B cell (primary cell): ENCODE results near the gene NPM3. TPM values are rescaled to one million over a fixed set of nuclear protein-coding genes. Genes with fewer than 3 reads are reported as not detected.

Experiments used
- ATAC-seq: fragments of 200-7000 bp; cut with Tn5 transposase; one replicate; pipeline ENCODE4 v1.10.0; 2021; ENCODE audit warnings: low read depth, mild to moderate bottlenecking, moderate number of reproducible peaks, moderate library complexity
- CTCF ChIA-PET: fragments of 350-600 bp; sonication (Branson Sonifier 250); formaldehyde crosslinking; loops from one replicate; lab custom pipeline; 2021; ENCODE audit warnings: antibody characterized with exemption, inconsistent platforms; lab: Charles Lee
- POLR2A ChIA-PET: fragments of 350-600 bp; sonication (Branson Sonifier 250); formaldehyde crosslinking; loops from one replicate; lab custom pipeline; 2021; ENCODE audit warnings: antibody characterized with exemption; lab: Charles Lee
- DNase-seq: peaks from one replicate; pipeline ENCODE4 v3.0.0; 2013
- H2AFZ ChIP-seq: 2 replicates; pipeline ENCODE4 v1.6.1; 2012; ENCODE audit warnings: mild to moderate bottlenecking, low read depth, low read length; ENCODE audit not compliant: insufficient read depth, poor library complexity, severe bottlenecking
- H3K27ac ChIP-seq, 2 donors: 1 replicate in 1 of 2; 2 replicates in 1 of 2; pipeline ENCODE4 v1.5.1; 2012 to 2013; ENCODE audit warnings: low read length in 2 of 2, mild to moderate bottlenecking in 2 of 2, moderate library complexity in 1 of 2
- H3K27me3 ChIP-seq, 4 experiments: fragments of 200-600 bp in 1 of 4; sonication (generic) in 1 of 4; replicated peaks in 1 of 4; 1 replicate in 2 of 4; 2 replicates in 2 of 4; pipeline versions ENCODE4 v1.6.1 to v1.7.0; 2013 to 2016; ENCODE audit warnings: low read length in 3 of 4, mild to moderate bottlenecking in 2 of 4, mixed read lengths in 1 of 4, moderate library complexity in 1 of 4; ENCODE audit not compliant: insufficient read depth in 4 of 4, control insufficient read depth in 3 of 4; ENCODE audit errors: control extremely low read depth in 1 of 4
- H3K36me3 ChIP-seq, 2 experiments: replicated peaks in 1 of 2; 1 replicate in 1 of 2; 2 replicates in 1 of 2; pipeline versions ENCODE4 v1.6.1 to v1.7.1; 2013; ENCODE audit warnings: low read length in 1 of 2; ENCODE audit not compliant: insufficient read depth in 2 of 2, control insufficient read depth in 1 of 2; ENCODE audit errors: control extremely low read depth in 1 of 2, extremely low read depth in 1 of 2
- H3K4me1 ChIP-seq, 2 donors: fragments of 200-600 bp in 1 of 2; sonication (generic) in 1 of 2; 1 replicate in 1 of 2; 2 replicates in 1 of 2; pipeline versions ENCODE4 v1.5.1 to v1.6.1; 2013 to 2017; ENCODE audit warnings: low read length in 2 of 2; ENCODE audit not compliant: control insufficient read depth in 2 of 2, insufficient read depth in 2 of 2
- H3K4me2 ChIP-seq: replicated peaks from 2 replicates; pipeline ENCODE3; 2012; ENCODE audit warnings: mild to moderate bottlenecking, low read depth, low read length; ENCODE audit not compliant: poor library complexity, severe bottlenecking
- H3K4me3 ChIP-seq, 5 experiments: fragments of 200-600 bp in 1 of 5; sonication (generic) in 1 of 5; 1 replicate in 3 of 5; 2 replicates in 2 of 5; pipeline versions ENCODE4 v1.5.1 to v1.7.0; 2011 to 2016; ENCODE audit warnings: low read length in 4 of 5, mild to moderate bottlenecking in 4 of 5, low read depth in 2 of 5, control low read depth in 1 of 5, moderate library complexity in 1 of 5; ENCODE audit not compliant: insufficient read depth in 1 of 5; ENCODE audit errors: control extremely low read depth in 1 of 5, extremely low read depth in 1 of 5
- H3K79me2 ChIP-seq: fragments of 200-600 bp; sonication (generic); one replicate; pipeline ENCODE4 v1.6.0; 2016; ENCODE audit warnings: low read length; ENCODE audit not compliant: control insufficient read depth, insufficient read depth
- H3K9ac ChIP-seq: fragments of 200-600 bp; sonication (generic); 2 replicates; pipeline ENCODE4 v1.6.1; 2017; ENCODE audit warnings: mild to moderate bottlenecking, low read length, moderate library complexity
- H3K9me3 ChIP-seq, 3 donors: one replicate each; pipeline versions ENCODE4 v1.6.1 to v1.7.1; 2013; ENCODE audit warnings: low read length in 2 of 3; ENCODE audit not compliant: control insufficient read depth in 2 of 3, insufficient read depth in 1 of 3; ENCODE audit errors: control extremely low read depth in 1 of 3
- H4K20me1 ChIP-seq: 2 replicates; pipeline ENCODE4 v1.6.0; 2012; ENCODE audit warnings: mild to moderate bottlenecking, low read length; ENCODE audit not compliant: insufficient read depth, control insufficient read depth, poor library complexity, severe bottlenecking
- H3K27ac Mint-ChIP-seq: one replicate; pipeline ENCODE4 v1.8.0; 2021; ENCODE audit warnings: mixed read lengths
- H3K27me3 Mint-ChIP-seq: one replicate; pipeline ENCODE4 v1.8.0; 2021; ENCODE audit warnings: mixed read lengths
- H3K4me1 Mint-ChIP-seq: one replicate; pipeline ENCODE4 v1.8.0; 2021; ENCODE audit warnings: mixed read lengths
- H3K4me3 Mint-ChIP-seq: one replicate; pipeline ENCODE4 v1.8.0; 2021; ENCODE audit warnings: mixed read lengths
- H3K9me3 Mint-ChIP-seq: one replicate; pipeline ENCODE4 v1.8.0; 2022; ENCODE audit warnings: mixed read lengths; ENCODE audit not compliant: insufficient read depth
- CTCF ChIP-seq: fragments of 200-600 bp; IDR thresholded peaks from one replicate; pipeline ENCODE4 v1.8.0; 2022; ENCODE audit warnings: antibody characterized with exemption, mild to moderate bottlenecking
- EZH2 ChIP-seq: IDR thresholded peaks from 2 replicates; pipeline ENCODE4 v1.6.1; 2012; ENCODE audit warnings: borderline replicate concordance, low read depth, mild to moderate bottlenecking, moderate library complexity, low read length; ENCODE audit not compliant: insufficient read depth, poor library complexity, severe bottlenecking
- WGBS: methylation state at CpG from one replicate; pipeline ENCODE4 v1.1.5; 2013; ENCODE audit warnings: missing lambda C conversion rate; ENCODE audit not compliant: insufficient coverage; 5-methylcytosine and 5-hydroxymethylcytosine counted together
- intact Hi-C: fragments of 100-400 bp; cut with micrococcal nuclease; formaldehyde crosslinking; loops from one replicate; pipeline ENCODE4 v1.10.0; 2022
- polyA plus RNA-seq: library from polyadenylated mRNA; depleted of rRNA; stranded (reverse); fragments of >200 nt; gene quantifications from 2 replicates; pipeline ENCODE4 v1.2.3, GENCODE V29; 2012
- total RNA-seq, 2 donors: library from RNA; stranded (reverse); fragments of 120-200 nt in 1 of 2; gene quantifications; 1 replicate in 1 of 2; 2 replicates in 1 of 2; pipeline versions ENCODE4 v1.2.3 to v1.2.4, GENCODE V29; 2013 to 2022

Gene NPM3
- total and polyA plus RNA-seq, 2 donors (not counting 1 experiment from before 2014, with no cell fraction given) = 7.7 to 13.5 TPM

- no peak overlapping the region for H3K9ac ChIP-seq
- H3K27ac ChIP-seq = no peak overlapping the region
- TF ChIP-seq CTCF = no peak
- TF ChIP-seq EZH2 = no peak
- H3K4me3 Mint-ChIP-seq = no peak overlapping the region
- H3K36me3 ChIP-seq = no peaks in the 10 kb centered on the region
- POLR2A ChIA-PET = no interaction called here
- H2AFZ ChIP-seq = no peak overlapping the region
- H3K4me1 Mint-ChIP-seq = no peaks in the 10 kb centered on the region
- 100% methylated on average over 1 of the region's 3 CpGs for WGBS
- no peaks in the 10 kb centered on the region for H3K4me1 ChIP-seq
- H4K20me1 ChIP-seq = no peaks in the 10 kb centered on the region
- no peaks in the 10 kb centered on the region for H3K79me2 ChIP-seq
- no peaks in the 10 kb centered on the region for H3K9me3 Mint-ChIP-seq
- H3K4me2 ChIP-seq = no peak overlapping the region
- ATAC-seq (no peak), DNase-seq (no peak)
- intact Hi-C loops = no loop called here
- H3K27me3 Mint-ChIP-seq = peaks cover 17% of the 10 kb centered on the region
- H3K9me3 ChIP-seq = no peaks in the 10 kb centered on the region
- H3K27ac Mint-ChIP-seq = no peak overlapping the region
- CTCF ChIA-PET = no interaction called here
- H3K4me3 ChIP-seq = no peak overlapping the region
- H3K27me3 ChIP-seq = peaks cover 0 to 5% (median 2%) of the 10 kb centered on the region in 4 experiments
Measured at GRCh38 chr10:101748496-101748895, 34.8 kb downstream of the NPM3 start.

- Mint-ChIP-seq H3K4me1 (no peaks in the 10 kb centered on the region), H3K27me3 (peaks cover 21% of the 10 kb centered on the region), H3K4me3 (no peak overlapping the region), H3K27ac (no peak overlapping the region), H3K9me3 (no peaks in the 10 kb centered on the region)
- ChIA-PET CTCF (no interaction called here), POLR2A (no interaction called here)
- no peak overlapping the region for H2AFZ ChIP-seq
- no peaks in the 10 kb centered on the region for H4K20me1 ChIP-seq
- no peaks in the 10 kb centered on the region for H3K4me1 ChIP-seq
- no peaks in the 10 kb centered on the region for H3K79me2 ChIP-seq
- no peak overlapping the region for H3K9ac ChIP-seq
- no peak overlapping the region for H3K4me2 ChIP-seq
- H3K4me3 ChIP-seq = no peak overlapping the region
- peaks cover 0 to 3% (median 0%) of the 10 kb centered on the region in 3 donors for H3K9me3 ChIP-seq
- ATAC-seq (no peak), DNase-seq (no peak)
- H3K36me3 ChIP-seq = no peaks in the 10 kb centered on the region
- WGBS = 84% methylated on average over 8 of the region's 9 CpGs
- H3K27me3 ChIP-seq = peaks cover 0 to 17% (median under 1%) of the 10 kb centered on the region in 4 experiments
- TF ChIP-seq CTCF = no peak
- TF ChIP-seq EZH2 = no peak
- intact Hi-C loops = no loop called here
- no peak overlapping the region for H3K27ac ChIP-seq
Measured at GRCh38 chr10:101745074-101745696, 38.1 kb downstream of the NPM3 start.
